Osteocyte (in vitro differentiated cells): ENCODE results near the gene CSMD2. TPM values are rescaled to one million over a fixed set of nuclear protein-coding genes. Genes with fewer than 3 reads are reported as not detected.

Experiments
- DNase-seq: peaks from one replicate; pipeline ENCODE4 v3.0.0; 2021; ENCODE audit warnings: mixed read lengths; ENCODE audit not compliant: unreplicated experiment; ENCODE audit errors: extremely low spot score
- H3K27ac Mint-ChIP-seq: one replicate; pipeline ENCODE4 v1.8.0; 2021; ENCODE audit warnings: mild to moderate bottlenecking, mixed read lengths; ENCODE audit not compliant: unreplicated experiment
- H3K27me3 Mint-ChIP-seq: one replicate; pipeline ENCODE4 v1.8.0; 2021; ENCODE audit warnings: mixed read lengths; ENCODE audit not compliant: unreplicated experiment
- H3K36me3 Mint-ChIP-seq: one replicate; pipeline ENCODE4 v1.8.0; 2021; ENCODE audit warnings: mixed read lengths; ENCODE audit not compliant: unreplicated experiment
- H3K4me1 Mint-ChIP-seq: one replicate; pipeline ENCODE4 v1.8.0; 2021; ENCODE audit warnings: mixed read lengths; ENCODE audit not compliant: unreplicated experiment
- H3K4me3 Mint-ChIP-seq: one replicate; pipeline ENCODE4 v1.8.0; 2021; ENCODE audit warnings: mild to moderate bottlenecking, moderate library complexity, mixed read lengths; ENCODE audit not compliant: unreplicated experiment
- H3K9me3 Mint-ChIP-seq: one replicate; pipeline ENCODE4 v1.8.0; 2021; ENCODE audit warnings: mixed read lengths; ENCODE audit not compliant: unreplicated experiment
- total RNA-seq: library from RNA; stranded (reverse); gene quantifications from 2 replicates; pipeline ENCODE4 v1.2.1, GENCODE V29; 2021
- TF ChIP-seq, protein P1 (sequence below): fragments of 200-600 bp; sonication (generic); IDR thresholded peaks from 2 replicates; pipeline ENCODE4 v1.5.0; 2021; ENCODE audit warnings: antibody characterized with exemption, mild to moderate bottlenecking, moderate library complexity

CSMD2 gene
- total RNA-seq, 1 donor from 2014 or later, result not detected

DNA sequence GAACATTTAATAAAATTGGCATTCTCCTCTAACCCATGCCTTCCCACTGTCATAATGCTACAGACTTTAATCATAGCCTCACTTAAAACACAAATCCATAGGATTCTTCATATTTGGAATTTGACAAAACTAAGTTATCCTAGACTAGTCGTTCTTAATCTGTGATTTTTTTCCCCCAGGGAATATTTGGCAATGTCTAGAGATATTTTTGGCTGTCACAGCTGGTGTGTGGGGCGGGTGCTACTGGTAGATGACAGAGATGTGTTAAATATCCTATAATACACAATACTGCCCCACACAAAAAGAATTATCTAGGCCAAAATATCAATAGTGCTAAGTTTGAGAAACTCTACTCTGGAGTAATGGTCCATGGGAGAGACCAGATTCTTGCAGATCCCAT, 396.9 kb downstream of the CSMD2 start:
- Mint-ChIP-seq H3K36me3 (no peaks in the 10 kb centered on the region), H3K27me3 (no peaks in the 10 kb centered on the region), H3K4me3 (no peak overlapping the region), H3K27ac (no peak overlapping the region), H3K4me1 (no peaks in the 10 kb centered on the region), H3K9me3 (no peaks in the 10 kb centered on the region)
- DNase-seq, result no peak
- TF ChIP-seq, protein P1, sequence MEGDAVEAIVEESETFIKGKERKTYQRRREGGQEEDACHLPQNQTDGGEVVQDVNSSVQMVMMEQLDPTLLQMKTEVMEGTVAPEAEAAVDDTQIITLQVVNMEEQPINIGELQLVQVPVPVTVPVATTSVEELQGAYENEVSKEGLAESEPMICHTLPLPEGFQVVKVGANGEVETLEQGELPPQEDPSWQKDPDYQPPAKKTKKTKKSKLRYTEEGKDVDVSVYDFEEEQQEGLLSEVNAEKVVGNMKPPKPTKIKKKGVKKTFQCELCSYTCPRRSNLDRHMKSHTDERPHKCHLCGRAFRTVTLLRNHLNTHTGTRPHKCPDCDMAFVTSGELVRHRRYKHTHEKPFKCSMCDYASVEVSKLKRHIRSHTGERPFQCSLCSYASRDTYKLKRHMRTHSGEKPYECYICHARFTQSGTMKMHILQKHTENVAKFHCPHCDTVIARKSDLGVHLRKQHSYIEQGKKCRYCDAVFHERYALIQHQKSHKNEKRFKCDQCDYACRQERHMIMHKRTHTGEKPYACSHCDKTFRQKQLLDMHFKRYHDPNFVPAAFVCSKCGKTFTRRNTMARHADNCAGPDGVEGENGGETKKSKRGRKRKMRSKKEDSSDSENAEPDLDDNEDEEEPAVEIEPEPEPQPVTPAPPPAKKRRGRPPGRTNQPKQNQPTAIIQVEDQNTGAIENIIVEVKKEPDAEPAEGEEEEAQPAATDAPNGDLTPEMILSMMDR, result no peak

DNA sequence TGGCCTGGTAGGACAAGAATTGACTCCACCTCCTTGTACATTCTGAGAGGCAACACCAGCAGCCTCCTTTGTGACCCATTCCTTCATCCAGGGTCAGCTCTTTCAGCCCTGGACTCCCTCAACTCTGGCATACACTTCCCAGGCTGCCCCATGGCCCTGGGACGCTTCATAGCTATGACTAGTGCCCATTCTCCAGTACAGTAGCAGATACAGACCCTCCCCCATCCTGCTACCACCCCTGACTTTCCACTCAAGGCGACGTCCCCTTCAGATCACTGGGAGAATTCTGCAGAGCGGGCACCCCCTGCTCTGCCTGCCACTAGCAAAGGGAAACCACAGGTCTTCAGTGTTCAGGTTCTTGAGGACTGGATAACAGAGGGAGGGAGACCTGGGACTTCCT, 400.9 kb downstream of the CSMD2 start:
- H3K4me3 Mint-ChIP-seq, result no peak overlapping the region
- H3K9me3 Mint-ChIP-seq, result peaks cover 13% of the 10 kb centered on the region
- no peaks in the 10 kb centered on the region for H3K4me1 Mint-ChIP-seq
- H3K36me3 Mint-ChIP-seq, result no peaks in the 10 kb centered on the region
- peak; percentile 60 for DNase-seq
- TF ChIP-seq, protein P1, result no peak
- H3K27ac Mint-ChIP-seq, result no peak overlapping the region
- H3K27me3 Mint-ChIP-seq, result no peaks in the 10 kb centered on the region

DNA sequence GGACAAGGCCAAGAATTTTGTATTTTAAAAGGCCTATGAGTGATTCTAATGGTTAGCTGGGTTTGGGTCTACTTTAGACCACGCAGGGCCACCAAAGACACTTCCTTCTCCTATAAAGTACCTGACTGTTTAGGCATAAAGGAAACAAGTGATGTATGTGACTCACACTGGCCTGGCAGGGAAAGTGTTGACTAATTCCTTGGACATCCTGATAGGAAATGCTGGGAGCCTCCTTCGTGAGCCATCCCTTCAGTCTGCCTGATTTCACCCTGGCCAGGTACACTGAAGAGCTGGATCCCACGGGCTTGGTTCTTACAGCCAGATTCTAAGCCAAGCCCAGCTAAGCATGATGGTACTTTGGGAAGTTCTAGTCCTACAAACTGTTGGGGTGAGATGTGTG, 401.6 kb downstream of the CSMD2 start:
- peak; percentile 59 for DNase-seq
- TF ChIP-seq, protein P1, result no peak
- Mint-ChIP-seq H3K36me3 (no peaks in the 10 kb centered on the region), H3K4me1 (no peaks in the 10 kb centered on the region), H3K9me3 (peaks cover 19% of the 10 kb centered on the region), H3K27ac (no peak overlapping the region), H3K4me3 (no peak overlapping the region), H3K27me3 (no peaks in the 10 kb centered on the region)

DNA sequence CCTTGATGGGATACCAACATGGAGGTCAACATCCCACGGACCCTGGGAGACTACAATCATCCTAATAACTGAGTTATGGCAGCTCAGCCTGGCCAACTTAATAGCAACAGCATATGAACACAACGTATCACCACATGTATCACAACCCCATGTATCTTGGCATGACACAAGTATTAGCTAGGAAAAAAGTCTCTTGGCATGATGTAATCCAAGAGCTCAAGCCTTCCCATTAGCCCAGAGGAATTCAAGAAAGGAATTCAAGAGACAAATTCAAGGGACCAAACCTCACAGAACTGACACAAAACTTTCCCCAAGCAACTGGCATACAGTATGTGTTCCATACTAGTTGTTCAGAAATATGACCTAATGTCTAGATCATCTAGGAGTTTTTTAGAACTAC, 402.1 kb downstream of the CSMD2 start:
- Mint-ChIP-seq H3K27me3 (no peaks in the 10 kb centered on the region), H3K4me3 (no peak overlapping the region), H3K4me1 (no peaks in the 10 kb centered on the region), H3K27ac (no peak overlapping the region), H3K36me3 (no peaks in the 10 kb centered on the region), H3K9me3 (peaks cover 22% of the 10 kb centered on the region)
- no peak for DNase-seq
- TF ChIP-seq, protein P1, result no peak

DNA sequence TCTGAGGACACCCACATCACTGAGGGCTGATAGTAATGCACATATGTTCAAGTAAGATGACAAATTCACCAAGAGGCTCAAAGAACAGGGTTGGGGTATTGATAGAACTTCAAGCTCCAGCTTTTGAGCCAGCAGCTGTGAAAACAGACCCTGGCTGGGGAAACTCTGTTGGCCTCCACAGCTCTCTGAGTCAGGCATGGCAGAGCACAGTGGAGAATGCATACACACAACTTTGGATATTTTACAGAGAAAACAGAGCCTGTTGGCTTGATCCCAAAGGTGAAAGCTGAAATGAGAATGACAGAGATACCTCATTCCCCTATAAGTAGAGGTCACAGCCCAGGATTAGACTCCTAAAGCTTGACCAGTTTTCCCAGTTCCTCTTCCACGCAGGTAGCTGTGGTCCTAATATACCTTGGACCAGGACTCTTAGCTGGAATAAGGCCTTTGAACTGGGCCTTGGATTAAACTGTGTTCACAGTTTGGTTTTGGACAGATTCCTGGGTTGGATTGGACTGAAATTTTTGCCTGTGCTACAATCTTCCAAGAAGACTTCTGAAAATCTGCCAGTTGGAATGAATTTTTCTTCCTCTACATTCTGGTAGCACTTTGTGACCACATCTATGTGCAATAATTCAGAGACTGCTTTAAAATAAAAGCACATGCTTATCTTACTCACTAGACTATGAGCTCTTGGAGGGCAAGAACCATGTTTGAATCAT, 402.8 kb downstream of the CSMD2 start:
- Mint-ChIP-seq H3K9me3 (peaks cover 27% of the 10 kb centered on the region), H3K4me1 (no peaks in the 10 kb centered on the region), H3K36me3 (no peaks in the 10 kb centered on the region), H3K27me3 (no peaks in the 10 kb centered on the region), H3K27ac (no peak overlapping the region), H3K4me3 (no peak overlapping the region)
- DNase-seq, result peak; percentile 21
- TF ChIP-seq, protein P1, result no peak
